Measurements from ENCODE around the gene CEP350.
"Not testable (repeated sequence)": the region's sequence is repeated elsewhere in the genome, so short reads cannot be mapped to it uniquely, and the experiment has no call there.

CEP350 gene

DNA sequence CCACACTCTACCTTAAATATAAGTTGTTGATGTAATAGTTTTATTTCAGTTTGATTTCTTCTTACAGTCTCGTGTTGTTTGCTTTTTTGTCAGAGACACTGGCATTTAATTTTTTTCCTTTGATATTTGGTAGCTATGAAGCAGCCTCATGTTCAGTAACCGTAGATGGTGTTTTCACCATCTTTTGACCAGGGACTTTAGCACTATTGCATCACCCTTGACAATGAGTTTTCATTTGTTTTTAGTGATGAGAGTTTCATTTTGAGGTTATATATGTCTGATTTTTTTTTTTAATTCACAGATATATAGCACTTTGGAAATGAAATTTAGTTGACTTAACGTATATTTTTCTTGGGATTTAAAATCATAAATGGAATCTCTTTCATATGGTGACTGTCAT is 36.2 kb downstream of the CEP350 start:
- no peak for DNase-seq

DNA sequence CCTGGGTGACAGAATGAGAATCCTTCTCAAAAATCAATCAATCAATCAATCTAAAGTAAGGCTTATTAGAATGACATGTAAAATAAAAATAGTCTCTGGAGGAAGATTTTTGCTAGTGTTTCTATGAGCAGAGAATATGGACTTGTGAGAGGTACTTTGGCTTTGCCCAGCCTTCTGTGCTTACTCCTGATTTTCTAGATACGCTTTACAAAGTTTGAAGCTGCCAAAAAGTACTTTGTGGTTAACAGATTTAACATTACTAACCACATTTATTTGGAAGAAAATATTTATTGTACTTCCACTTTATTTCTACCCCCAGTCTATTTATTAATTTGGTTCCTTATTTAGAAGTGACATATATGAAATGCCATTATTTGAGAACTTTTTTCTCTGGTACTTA is 41.0 kb downstream of the CEP350 start:
- DNase-seq, result no peak

DNA sequence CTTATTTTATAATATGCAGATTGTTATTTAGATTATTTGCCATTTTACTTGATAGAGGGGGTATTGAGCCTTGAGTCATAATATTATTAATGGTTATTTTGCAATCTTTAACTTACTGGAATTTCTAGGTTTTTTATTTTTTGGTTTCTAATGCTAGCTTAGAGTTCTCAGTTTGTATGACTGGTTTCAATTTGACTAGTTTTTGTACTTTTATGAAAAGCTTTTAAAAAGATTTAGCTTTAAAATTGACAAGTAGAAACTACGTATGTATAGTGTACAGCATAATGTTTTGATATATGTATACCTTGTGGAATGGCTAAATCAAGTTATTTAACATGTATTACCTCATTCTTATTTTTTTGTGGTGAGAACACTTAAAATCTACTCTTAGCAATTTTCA is 41.5 kb downstream of the CEP350 start:
- no peak for DNase-seq

DNA sequence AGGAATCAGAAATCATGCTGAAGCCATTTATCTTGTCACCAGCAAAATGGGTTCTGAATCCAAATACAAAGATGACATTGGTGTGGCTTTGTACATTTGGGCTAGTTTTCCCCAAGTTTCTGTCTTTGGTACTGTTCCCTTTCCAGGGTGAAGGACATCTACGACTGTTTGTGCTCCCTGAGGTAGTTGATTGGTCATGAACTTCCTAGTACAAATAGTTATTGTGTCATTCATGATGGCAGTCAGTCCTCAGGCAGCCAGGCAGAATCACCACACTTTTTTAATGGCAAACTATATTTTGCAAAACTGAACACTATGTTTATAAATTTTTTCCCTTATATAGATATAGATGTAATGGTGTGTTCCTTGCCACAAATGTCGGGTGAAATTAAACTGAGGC is 46.0 kb downstream of the CEP350 start:
- DNase-seq, result no peak

DNA sequence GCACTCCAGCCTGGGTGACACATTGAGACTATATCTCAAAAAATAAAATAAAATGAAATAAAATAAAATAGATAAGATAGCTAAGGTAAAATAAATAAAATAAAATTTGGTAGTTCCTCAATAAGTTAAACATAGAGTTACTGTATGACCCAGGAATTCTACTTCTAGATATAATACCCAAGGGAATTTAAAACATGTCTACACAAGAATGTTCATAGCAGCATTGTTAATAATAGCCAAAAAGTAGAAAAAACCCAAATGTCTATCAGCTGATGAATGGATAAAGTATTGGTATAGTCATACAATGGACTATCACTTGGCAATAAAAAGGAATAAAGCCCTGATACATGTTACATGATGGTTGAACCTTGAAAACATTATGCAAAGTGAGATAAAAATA is 47.8 kb downstream of the CEP350 start:
- no peak for DNase-seq

DNA sequence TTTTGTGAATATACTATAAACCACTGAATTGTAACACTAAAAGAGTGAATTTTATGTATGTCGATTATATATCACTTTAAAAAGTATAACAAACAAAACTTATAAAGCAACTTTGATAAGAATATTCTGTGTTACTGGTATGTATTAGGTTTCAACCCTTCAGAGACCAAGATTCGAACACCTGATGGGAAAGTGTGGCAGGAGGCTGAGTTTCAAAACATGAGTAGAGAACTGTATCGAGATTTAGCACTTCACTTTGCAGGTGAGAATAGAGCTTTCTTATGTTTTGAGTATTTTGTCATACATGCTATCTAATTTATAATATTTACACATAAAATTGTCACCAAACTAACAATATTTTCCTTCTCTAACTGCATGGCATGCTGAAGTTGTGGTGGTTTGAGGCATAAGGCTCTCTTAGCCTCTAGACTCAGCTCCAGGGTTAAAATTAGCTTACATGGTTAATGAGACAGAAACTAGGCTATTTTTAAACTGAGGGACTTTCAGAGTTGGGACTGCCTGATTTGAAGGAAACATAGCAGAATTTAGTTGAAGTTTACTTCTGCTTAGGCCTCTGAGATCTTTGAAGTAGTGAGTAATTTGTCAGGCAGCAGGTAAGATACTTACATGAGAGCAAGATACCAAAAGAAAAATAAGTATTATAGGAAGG is 48.6 kb downstream of the CEP350 start:
- no peak for DNase-seq

DNA sequence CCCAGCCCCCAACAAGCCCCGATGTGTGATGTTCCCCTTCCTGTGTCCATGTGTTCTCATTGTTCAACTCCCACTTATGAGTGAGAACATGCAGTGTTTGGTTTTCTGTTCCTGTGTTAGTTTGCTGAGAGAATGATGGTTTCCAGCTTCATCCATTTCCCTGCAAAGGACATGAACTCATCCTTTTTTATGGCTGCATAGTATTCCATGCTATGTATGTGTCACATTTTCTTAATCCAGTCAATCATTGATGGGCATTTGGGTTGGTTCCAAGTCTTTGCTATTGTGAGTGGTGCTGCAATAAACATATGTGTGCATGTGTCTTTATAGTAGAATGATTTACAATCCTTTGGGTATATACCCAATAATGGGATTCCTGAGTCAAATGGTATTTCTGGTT is 52.2 kb downstream of the CEP350 start:
- not testable (repeated sequence) for DNase-seq

DNA sequence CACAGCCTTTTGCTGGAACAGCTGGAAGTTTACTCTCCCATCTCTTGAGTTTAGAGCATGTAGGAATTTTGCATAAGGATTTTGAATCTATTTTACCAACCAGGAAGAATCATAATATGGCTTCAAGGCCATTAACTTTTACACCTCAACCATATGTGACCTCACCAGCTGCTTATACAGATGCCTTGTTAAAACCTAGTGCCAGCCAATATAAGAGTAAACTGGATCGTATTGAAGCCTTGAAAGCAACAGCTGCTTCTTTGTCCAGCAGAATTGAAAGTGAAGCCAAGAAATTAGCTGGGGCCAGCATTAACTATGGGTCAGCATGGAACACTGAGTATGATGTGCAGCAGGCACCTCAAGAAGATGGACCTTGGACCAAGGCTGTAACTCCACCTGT is 65.4 kb downstream of the CEP350 start:
- DNase-seq, result no peak

DNA sequence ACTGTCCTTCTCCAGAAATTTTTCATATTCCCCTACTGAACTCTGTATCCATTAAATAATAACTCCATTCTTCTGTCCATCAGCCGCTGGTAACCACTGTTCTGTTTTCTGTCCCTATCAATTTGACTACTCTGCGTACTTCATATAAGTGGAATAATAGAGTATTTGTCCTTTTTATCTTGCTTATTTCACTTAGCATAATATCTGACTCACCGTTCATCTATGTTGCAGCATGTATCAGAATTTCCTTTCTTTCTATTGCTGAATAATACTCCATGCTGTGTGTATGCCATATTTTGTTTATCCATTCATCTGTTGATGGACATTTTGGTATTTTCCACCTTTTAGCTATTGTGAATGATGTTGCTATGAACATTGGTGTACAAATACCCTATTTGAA is 71.9 kb downstream of the CEP350 start:
- no peak for DNase-seq

DNA sequence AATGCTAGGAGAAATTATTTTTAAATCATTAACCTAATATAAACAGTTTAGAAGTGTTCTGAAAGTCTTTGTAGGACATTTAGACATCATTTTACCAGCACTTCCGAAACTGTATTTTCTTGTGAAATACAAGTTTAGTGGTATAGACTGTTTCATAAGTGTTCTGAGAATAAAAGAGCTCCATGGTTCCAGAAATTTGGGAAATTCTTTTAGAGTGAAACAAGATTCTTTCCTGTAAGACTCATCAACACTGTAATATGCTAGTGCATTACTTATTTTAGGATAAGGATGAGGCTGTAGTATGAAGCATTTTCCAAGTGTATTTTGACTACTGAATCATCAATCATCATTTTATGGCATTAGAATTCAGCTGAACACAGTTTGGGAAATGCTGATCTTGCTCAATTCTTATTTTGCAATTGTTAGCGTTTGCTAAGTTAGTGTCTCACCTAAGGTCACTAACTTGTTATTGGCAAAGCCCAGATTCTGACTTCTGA is 73.4 kb downstream of the CEP350 start:
- DNase-seq, result no peak

DNA sequence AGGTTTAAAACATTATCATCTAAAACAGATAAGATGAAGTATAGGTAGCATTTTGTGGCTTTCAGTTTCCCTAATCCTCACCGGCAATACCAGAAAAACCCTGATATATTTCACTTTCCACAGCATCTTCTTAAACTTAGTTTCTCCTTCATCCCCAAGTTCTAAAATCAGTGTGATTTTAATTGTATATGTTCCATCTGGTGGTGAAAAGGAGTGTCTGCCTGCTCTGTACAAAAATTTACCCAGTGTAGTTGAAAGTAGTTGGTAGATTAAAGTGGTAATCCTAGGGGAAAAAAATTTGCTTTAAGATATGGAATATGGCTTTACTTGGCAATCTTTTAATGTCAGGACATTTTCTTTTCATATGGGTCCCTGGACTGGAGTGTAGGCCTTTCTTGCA is 74.3 kb downstream of the CEP350 start:
- no peak for DNase-seq

DNA sequence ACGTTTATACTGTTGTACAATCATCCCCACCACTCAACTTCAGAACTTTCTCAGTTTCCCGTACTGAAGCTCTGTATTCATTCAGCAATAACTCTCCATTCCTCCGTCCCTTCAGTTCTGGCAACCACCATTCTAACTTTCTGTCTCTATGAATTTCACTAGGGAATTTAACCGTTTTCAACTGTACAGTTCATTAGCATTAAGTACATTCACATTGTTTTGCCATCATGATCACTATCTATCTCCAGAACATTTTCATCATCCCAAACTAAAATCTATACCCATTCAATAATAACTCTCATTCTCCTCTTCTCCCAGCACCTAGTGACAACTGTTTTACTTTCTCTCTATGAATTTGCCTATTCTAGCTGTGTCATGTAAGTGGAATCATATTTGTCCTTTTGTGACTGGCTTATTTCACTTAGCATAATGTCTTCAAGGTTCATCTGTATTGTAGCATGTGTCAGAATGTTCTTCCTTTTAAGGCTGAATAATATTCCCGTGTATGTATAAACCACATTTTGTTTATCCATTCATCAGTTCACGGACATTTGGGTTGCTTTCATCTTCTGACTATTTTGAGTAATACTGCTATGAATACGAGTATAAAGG is 75.0 kb downstream of the CEP350 start:
- DNase-seq, result no peak

DNA sequence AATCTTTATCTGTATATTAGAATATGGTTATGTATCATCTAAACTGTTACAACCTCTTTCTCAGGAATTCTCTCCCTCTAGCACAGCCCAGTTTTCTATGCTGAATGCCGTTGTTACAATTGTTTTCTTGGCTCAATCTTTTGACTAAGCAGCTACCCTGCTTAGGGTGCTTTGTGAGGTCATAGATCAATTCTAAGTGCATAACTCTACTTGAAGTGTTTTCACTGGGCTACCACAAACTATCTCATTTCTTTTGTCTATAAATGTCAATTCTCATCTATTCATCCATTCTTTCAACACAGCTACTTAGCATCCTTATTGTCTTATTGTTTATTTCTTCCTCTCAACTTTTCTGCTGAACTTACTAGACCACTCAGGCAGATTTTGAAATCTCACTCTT is 77.1 kb downstream of the CEP350 start:
- DNase-seq, result no peak

DNA sequence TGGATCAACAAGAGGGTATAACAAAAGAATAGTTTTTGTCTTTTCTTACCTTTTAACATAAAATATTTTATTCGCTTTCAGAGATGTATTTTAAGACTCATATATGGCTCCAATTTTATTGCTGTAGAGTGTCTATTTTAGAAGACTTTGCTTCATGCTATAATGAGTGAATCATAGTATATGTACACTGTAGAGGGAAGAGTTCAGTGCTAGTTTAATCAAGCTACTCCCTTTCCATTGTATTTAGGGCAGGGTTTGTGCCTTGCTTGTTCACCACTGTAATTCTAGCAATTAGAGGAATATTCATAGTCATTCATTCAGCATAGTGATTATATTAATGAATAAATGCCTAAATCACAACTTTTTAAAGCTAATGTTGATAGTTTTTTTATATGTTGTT is 78.8 kb downstream of the CEP350 start:
- no peak for DNase-seq

DNA sequence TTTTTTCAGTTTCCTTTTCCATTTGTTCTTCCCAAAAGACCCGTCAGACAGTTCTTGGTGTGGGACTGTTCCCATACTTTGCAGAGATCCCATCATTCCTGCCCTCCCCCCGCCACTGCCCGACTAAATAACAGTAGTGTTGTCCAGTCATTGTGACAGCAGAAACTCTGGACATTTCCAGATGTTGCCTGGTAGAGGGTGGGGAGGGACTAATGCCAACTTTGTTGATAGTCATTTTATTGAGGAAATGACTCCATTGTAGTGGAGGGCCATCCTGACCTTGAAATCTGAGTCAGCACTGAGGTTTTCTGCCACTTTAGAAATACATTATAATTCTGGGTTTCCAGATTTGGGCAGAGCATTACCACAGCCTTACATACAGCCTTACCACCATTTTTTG is 85.4 kb downstream of the CEP350 start:
- no peak for DNase-seq

DNA sequence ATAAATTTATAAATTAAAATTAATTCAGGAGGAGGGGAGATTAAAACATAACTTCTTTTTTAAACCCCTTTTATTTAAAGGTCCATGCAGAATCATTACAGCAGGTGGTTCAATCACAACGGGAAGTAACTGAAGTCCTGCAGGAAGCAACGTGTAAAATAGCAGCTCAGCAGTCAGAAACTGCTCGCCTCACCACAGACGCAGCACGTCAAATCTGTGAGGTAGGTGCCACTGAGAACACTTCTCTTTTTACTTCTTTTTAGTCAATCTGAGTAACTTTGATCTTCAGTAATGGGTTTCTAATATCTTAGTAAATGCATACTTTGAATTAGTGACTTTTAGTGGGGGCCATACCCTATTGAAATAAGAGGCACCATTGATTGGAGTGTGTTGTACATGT is 87.0 kb downstream of the CEP350 start:
- no peak for DNase-seq

DNA sequence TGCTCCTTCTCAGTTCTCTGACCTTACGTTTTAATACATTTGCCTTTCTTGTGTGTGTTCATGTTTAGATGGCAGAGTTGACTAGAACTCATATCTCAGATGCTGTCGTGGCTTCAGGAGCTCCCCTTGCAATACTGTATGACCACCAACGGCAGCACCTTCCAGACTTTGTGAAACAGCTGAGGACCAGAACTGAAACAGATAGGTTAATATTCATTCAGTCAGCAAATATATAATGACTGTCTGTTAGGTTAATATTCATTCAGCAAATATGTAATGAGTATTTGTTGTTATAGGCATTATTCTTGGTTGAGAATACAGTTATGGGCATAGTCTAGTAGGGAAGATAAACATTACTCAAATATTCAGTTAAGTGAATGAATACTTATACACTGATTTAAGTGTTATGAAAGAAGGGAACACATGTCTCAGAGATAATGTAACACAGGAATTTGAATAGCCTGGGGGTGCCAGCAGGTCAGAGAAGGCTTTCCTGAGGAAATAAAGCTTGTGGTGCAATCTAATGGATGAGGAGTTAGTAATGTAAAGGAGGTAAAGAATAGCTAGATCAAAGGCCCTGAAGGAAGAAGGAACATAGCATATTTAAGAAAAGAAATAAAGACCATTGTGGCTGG is 88.5 kb downstream of the CEP350 start:
- DNase-seq, result no peak

DNA sequence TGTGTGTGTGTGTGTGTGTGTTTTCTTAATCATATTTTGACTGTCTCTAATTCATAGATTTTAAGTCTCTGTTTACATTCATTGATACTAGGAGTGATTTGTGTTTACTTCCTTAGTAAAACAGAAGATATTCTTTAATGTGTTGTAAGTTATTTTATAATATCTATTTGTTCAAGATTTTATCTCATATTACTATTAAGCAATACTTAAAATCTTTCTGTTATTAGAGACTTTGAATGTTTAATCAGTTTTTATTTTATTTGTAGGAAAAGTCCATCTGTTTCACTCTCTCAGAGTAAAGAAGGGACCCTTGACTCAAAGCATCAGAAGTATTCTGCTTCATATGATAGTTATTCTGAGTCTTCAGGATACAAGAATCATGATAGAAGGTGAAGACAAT is 89.2 kb downstream of the CEP350 start:
- DNase-seq, result no peak

DNA sequence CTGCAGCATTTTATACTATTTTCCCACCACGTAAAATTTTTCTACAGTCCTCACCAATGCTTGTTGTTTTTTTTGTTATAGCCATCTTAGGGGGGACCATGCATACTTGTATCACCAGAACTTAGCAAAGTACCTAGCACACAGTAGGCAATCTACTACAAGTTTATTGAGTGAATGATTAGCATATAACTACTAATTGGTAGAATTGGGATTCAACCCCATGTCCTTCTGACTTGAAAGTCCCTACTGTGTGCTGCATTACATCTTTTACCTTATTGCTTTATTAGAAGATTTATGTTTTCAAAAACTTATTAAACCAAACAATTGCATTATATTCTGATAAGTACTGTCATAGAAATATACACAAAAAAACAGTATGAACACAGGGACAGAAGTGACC is 92.1 kb downstream of the CEP350 start:
- DNase-seq, result no peak

DNA sequence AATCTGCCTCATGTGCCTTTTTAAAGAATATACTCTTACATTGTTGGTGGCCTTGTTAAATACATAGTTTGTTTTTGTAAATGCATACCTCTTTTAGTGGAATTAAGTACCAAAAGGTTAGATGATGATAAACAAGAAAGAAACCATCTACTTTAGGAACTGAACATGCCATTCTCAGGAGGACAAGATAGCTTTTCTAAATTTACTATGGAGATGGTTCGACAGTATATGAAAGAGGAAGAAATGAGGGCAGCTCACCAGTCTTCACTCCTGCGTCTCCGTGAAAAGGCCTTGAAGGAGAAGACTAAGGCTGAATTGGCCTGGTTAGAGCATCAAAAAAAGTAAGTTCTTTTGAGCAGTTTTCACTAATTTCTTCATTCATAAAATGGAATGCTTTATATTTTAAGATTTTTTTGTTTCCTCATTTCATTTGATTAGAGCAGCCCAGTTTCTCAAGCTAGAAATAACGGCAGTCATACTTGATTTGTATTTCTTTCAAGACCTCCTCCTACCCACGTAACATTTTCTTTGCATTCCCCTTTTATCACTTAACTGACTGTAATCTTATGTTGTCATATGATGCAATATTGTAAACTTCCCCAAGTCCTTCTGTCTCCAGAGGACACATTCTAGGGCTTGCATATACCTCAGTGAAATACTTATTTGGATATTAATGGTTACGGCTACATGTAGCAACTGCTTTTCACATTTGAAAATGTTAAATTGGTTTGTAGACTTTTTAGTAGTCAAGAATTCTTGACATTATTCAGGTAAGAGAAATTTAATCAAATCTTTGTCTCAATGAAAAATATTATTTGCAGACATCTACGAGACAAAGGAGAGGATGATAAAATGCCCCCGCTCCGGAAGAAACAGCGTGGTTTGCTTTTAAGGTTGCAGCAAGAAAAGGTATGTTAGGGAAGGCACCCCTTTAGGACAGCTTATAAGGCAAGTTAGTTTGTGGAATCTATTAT is 99.3 kb downstream of the CEP350 start:
- DNase-seq, result no peak

DNA sequence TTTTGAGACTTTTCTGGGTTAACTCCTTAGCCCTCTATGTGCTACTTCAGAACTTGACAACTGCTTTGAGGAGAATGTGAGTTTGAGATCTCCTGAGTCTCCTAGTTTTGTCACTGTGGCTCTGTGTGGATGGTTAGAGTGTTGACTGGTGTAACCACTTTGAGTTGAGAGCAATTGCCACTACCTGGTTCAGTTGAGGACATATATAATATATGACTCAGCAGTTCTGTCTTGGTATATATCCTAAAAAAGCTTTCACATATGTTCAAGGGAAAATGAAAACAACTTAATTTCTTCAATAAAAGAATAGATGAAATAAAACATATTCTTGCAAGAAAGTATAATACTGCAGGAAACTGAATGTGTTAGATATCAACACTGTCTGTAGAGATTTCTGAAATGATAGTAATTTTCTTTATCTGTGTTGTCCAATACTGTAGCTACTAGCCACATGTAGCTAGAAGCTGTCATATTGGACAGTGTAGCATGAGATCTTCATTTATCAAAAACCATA is 103.3 kb downstream of the CEP350 start:
- no peak for DNase-seq

DNA sequence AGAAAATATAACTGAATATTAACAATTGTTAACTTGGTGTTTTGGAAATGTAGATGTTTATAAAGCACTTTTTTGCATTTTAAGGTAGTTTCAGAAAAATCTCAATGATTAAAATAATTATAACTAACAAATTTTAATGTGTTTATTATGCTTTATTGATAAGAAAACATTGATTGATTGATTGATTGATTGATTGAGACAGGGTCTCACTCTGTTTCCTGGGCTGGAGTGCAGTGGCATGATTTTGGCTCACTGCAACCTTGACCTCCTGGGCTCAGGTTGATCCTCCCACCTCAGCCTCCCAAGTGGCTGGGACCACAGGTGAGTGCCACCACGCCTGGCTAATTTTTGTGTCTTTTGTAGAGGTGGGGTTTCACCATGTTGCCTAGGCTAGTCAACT is 106.4 kb downstream of the CEP350 start:
- DNase-seq, result no peak

DNA sequence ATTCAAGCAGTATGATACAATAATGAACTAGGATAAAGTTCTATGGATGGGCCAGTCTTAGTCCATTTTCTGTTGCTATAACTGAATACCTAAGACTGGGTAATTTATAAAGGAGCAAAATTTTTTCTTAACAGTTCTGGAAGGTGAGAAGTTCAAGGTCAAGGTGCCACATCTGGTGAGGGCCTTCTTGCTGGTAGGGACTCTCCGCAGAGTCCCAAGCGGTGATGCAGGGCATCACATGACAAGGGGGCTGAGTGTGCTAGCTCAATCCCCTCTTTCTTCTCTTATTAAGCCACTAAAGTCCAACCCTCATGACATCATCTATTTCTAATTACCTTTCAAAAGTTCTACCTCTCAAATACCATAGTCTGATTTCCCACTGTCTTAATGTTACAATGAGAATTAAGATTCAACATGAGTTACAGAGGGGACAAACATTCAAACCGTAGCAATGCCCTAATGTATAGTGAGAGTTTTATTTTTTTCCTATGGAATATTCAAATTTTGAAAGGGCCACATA is 107.9 kb downstream of the CEP350 start:
- no peak for DNase-seq
